Measurements from ENCODE around the gene CNTN1.

GRCh38 chr12:40947797-40948196 is 255.6 kb downstream of the CNTN1 start:
- no peak for TF ChIP-seq EZH2 (IDR thresholded peaks at IDR 0.05; ENCODE audit: borderline replicate concordance)
- TF ChIP-seq CTCF (IDR thresholded peaks at IDR 0.05; ENCODE audit: poor library complexity): no peak
- no peak for TF ChIP-seq EZH2phosphoT487 (IDR thresholded peaks at IDR 0.05; ENCODE audit: low read depth, severe bottlenecking, unreplicated experiment)

Data from hepatocyte (in vitro differentiated cells).